Activated CD8-positive, alpha-beta memory T cell treated with anti-CD3 and anti-CD28 coated beads for 24 hours (primary cell): ENCODE measurements around the gene BRF1.
"Not testable (repeated sequence)": the region's sequence is repeated elsewhere in the genome, so short reads cannot be mapped to it uniquely, and the experiment has no call there.

ENCODE experiments used
- DNase-seq: peaks from one replicate; pipeline ENCODE4 v3.0.0-alpha.2; 2020

BRF1 gene

GRCh38 chr14:105287249-105288102, 13.3 kb downstream of the BRF1 start:
- no peak for DNase-seq

GRCh38 chr14:105286759-105287144, 14.0 kb downstream of the BRF1 start:
- DNase-seq = no peak

GRCh38 chr14:105285174-105285573, 15.6 kb downstream of the BRF1 start:
- no peak for DNase-seq

GRCh38 chr14:105283899-105284298, 16.9 kb downstream of the BRF1 start:
- DNase-seq = no peak

GRCh38 chr14:105283028-105283427, 17.8 kb downstream of the BRF1 start:
- no peak for DNase-seq

- DNase-seq = no peak
Observed at GRCh38 chr14:105282098-105282725, 18.6 kb downstream of the BRF1 start.

- no peak for DNase-seq
Observed at GRCh38 chr14:105281371-105282097, 19.3 kb downstream of the BRF1 start.

GRCh38 chr14:105280525-105280924, 20.3 kb downstream of the BRF1 start:
- no peak for DNase-seq

- no peak for DNase-seq
Observed at GRCh38 chr14:105279642-105280361, 21.0 kb downstream of the BRF1 start.

GRCh38 chr14:105277448-105277847, 23.4 kb downstream of the BRF1 start:
- DNase-seq = not testable (repeated sequence)

GRCh38 chr14:105275267-105275946, 25.4 kb downstream of the BRF1 start:
- no peak for DNase-seq

- DNase-seq = no peak
Observed at GRCh38 chr14:105274637-105275036, 26.2 kb downstream of the BRF1 start.

- DNase-seq = no peak
Observed at GRCh38 chr14:105273062-105273461, 27.7 kb downstream of the BRF1 start.

- no peak for DNase-seq
Observed at GRCh38 chr14:105272623-105273022, 28.2 kb downstream of the BRF1 start.

GRCh38 chr14:105271224-105271890, 29.4 kb downstream of the BRF1 start:
- no peak for DNase-seq

- DNase-seq = no peak
Observed at GRCh38 chr14:105269405-105269804, 31.4 kb downstream of the BRF1 start.

- DNase-seq = no peak
Observed at GRCh38 chr14:105268736-105269354, 32.0 kb downstream of the BRF1 start.

- no peak for DNase-seq
Observed at GRCh38 chr14:105267820-105268548, 32.8 kb downstream of the BRF1 start.

GRCh38 chr14:105261781-105262180, 39.0 kb downstream of the BRF1 start:
- DNase-seq = no peak

- no peak for DNase-seq
Observed at GRCh38 chr14:105260959-105261358, 39.8 kb downstream of the BRF1 start.

GRCh38 chr14:105258846-105259245, 42.0 kb downstream of the BRF1 start:
- no peak for DNase-seq
